BJ (cell line): ENCODE data around the gene MROH8. TPM values are rescaled to one million over a fixed set of nuclear protein-coding genes. Genes with fewer than 3 reads are reported as not detected.

Experiments used
- CTCF ChIA-PET: fragments of 350-600 bp; formaldehyde crosslinking; extraction: SDS; loops from one replicate; lab custom pipeline; 2021; ENCODE audit warnings: antibody characterized with exemption, inconsistent platforms; lab: Yijun Ruan, JAX
- POLR2A ChIA-PET: fragments of 300-600 bp; sonication (Branson Sonifier 250); formaldehyde crosslinking; extraction: SDS; loops from one replicate; lab custom pipeline; 2021; ENCODE audit warnings: antibody characterized with exemption; lab: Charles Lee
- DNase-seq: peaks from one replicate; pipeline ENCODE4 v3.0.0-alpha.2; 2011; ENCODE audit warnings: low read depth
- H3K27me3 ChIP-seq: 2 replicates; pipeline ENCODE4 v1.6.0; 2011; ENCODE audit warnings: low read length; ENCODE audit not compliant: control insufficient read depth, insufficient read depth
- H3K36me3 ChIP-seq: 2 replicates; pipeline ENCODE4 v1.5.1; 2011; ENCODE audit warnings: low read length; ENCODE audit not compliant: control insufficient read depth, insufficient read depth
- H3K4me3 ChIP-seq: 2 replicates; pipeline ENCODE4 v1.5.1; 2011; ENCODE audit warnings: low read depth, mild to moderate bottlenecking, control low read depth, low read length
- CTCF ChIP-seq: IDR thresholded peaks from 2 replicates; pipeline ENCODE4 v1.5.1; 2011; ENCODE audit warnings: low read depth, mild to moderate bottlenecking, control low read depth, inconsistent platforms, low read length, moderate library complexity; ENCODE audit not compliant: insufficient read depth
- polyA plus RNA-seq: library from polyadenylated mRNA; depleted of rRNA; stranded (reverse); fragments of >200 nt; gene quantifications from 2 replicates; pipeline ENCODE4 v1.2.3, GENCODE V29; 2011

The MROH8 gene
- polyA plus RNA-seq, 1 experiment = 2.4 TPM

- DNase-seq = no peak
- no peak overlapping the region for H3K4me3 ChIP-seq
These were observed 39.1 kb upstream of the MROH8 start for GRCh38 chr20:37218441-37218840.

GRCh38 chr20:37209661-37210314 lies 30.4 kb upstream of the MROH8 start:
- Histone ChIP-seq H3K36me3 (peaks cover 14% of the 10 kb centered on the region), H3K4me3 (no peak overlapping the region), H3K27me3 (no peaks in the 10 kb centered on the region)
- TF ChIP-seq CTCF = no peak
- ChIA-PET CTCF (interaction anchor here (0.9 kb wide), 1 partner anchor 27 kb away, joined by 4 read pairs; no protein-coding TSS in a partner anchor), POLR2A (no interaction called here)
- DNase-seq = no peak

More at GRCh38 chr20:37218441-37218840, 39.1 kb upstream of the MROH8 start:
- ChIA-PET CTCF (interaction anchor here (1.9 kb wide), 1 partner anchor 52 kb away, joined by 4 read pairs; no protein-coding TSS in a partner anchor), POLR2A (no interaction called here)
- peaks cover 2% of the 10 kb centered on the region; the same call in 1 of the 2 replicates for H3K36me3 ChIP-seq
- no peaks in the 10 kb centered on the region for H3K27me3 ChIP-seq
- TF ChIP-seq CTCF = no peak

GRCh38 chr20:37209193-37209592 lies 29.8 kb upstream of the MROH8 start:
- Histone ChIP-seq H3K36me3 (peaks cover 17% of the 10 kb centered on the region), H3K4me3 (no peak overlapping the region), H3K27me3 (no peaks in the 10 kb centered on the region)
- CTCF ChIA-PET = interaction anchor here (0.9 to 1.0 kb wide), 2 partner anchors 14 to 26 kb away, joined by 3 to 4 read pairs; no protein-coding TSS in a partner anchor
- no peak for DNase-seq
- POLR2A ChIA-PET = no interaction called here
- TF ChIP-seq CTCF = no peak

GRCh38 chr20:37207171-37207570 lies 27.8 kb upstream of the MROH8 start:
- Histone ChIP-seq H3K36me3 (peaks cover 15% of the 10 kb centered on the region), H3K27me3 (no peaks in the 10 kb centered on the region), H3K4me3 (no peak overlapping the region)
- DNase-seq = no peak
- no peak for TF ChIP-seq CTCF
- CTCF ChIA-PET = interaction anchor here (2.4 kb wide), 1 partner anchor 10 kb away, joined by 8 read pairs; no protein-coding TSS in a partner anchor
- POLR2A ChIA-PET = no interaction called here

- POLR2A ChIA-PET = no interaction called here
- no peak for TF ChIP-seq CTCF
- H3K27me3 ChIP-seq = no peaks in the 10 kb centered on the region
- H3K4me3 ChIP-seq = no peak overlapping the region
- CTCF ChIA-PET = interaction anchor here (0.9 to 2.4 kb wide), 3 partner anchors 8 to 15 kb away, joined by 3 to 9 read pairs (median 8); no protein-coding TSS in a partner anchor
- peaks cover 13% of the 10 kb centered on the region for H3K36me3 ChIP-seq
- no peak for DNase-seq
These were observed 26.4 kb upstream of the MROH8 start for GRCh38 chr20:37205794-37206193.
